Transverse colon (tissue), 4 donors: ENCODE data around the gene PAPPA. TPM values are rescaled to one million over a fixed set of nuclear protein-coding genes. Genes with fewer than 3 reads are reported as not detected.

ENCODE experiments used
- DNase-seq: peaks from one replicate; pipeline ENCODE4 v3.0.0-alpha.2; 2019
- H3K27ac ChIP-seq, 4 donors: fragments of 200-600 bp; sonication (generic); 2 replicates each; pipeline ENCODE4 v1.5.1; 2016 to 2018; ENCODE audit warnings: inconsistent platforms in 4 of 4
- H3K27me3 ChIP-seq: fragments of 200-600 bp; sonication (generic); 2 replicates; pipeline ENCODE4 v1.5.1; 2017; ENCODE audit warnings: inconsistent platforms
- H3K36me3 ChIP-seq, 4 donors: fragments of 200-600 bp; sonication (generic); 2 replicates each; pipeline ENCODE4 v1.5.1; 2017 to 2019; ENCODE audit warnings: inconsistent platforms in 4 of 4
- H3K4me1 ChIP-seq, 4 donors: fragments of 200-600 bp; sonication (generic); 2 replicates each; pipeline ENCODE4 v1.5.1; 2017 to 2020; ENCODE audit warnings: inconsistent platforms in 4 of 4
- H3K4me3 ChIP-seq, 4 donors: fragments of 200-600 bp; sonication (generic); 1 replicate in 1 of 4; 2 replicates in 3 of 4; pipeline versions ENCODE4 v1.5.1 to v1.6.1; 2017 to 2019; ENCODE audit warnings: inconsistent platforms in 4 of 4
- H3K9me3 ChIP-seq, 2 donors: fragments of 200-600 bp; sonication (generic); 2 replicates each; pipeline ENCODE4 v1.5.1; 2017 to 2019; ENCODE audit warnings: inconsistent platforms in 2 of 2
- EP300 ChIP-seq: sonication (generic); formaldehyde crosslinking; IDR thresholded peaks from one replicate; pipeline ENCODE4 v1.6.1; 2017; ENCODE audit warnings: antibody characterized with exemption, low read depth
- POLR2A ChIP-seq: fragments of 450-650 bp; IDR thresholded peaks from one replicate; pipeline ENCODE4 v1.6.1; 2016; ENCODE audit warnings: antibody characterized with exemption, mild to moderate bottlenecking, moderate library complexity
- POLR2AphosphoS5 ChIP-seq, 3 donors: sonication (generic); formaldehyde crosslinking; IDR thresholded peaks; one replicate each; pipeline ENCODE4 v1.6.1; 2016; ENCODE audit warnings: antibody characterized with exemption in 3 of 3
- WGBS, 2 donors: methylation state at CpG; one replicate each; pipeline ENCODE4 v1.1.5; 2018; ENCODE audit warnings: low coverage in 1 of 2; 5-methylcytosine and 5-hydroxymethylcytosine counted together
- in situ Hi-C, 4 donors: fragments of 200-750 bp; cut with MboI; loops; one replicate each; pipeline versions ENCODE4 v1.15.0 to v1.15.1; 2017; ENCODE audit warnings: low sequenced_read_pairs in 3 of 4, low pct_ligation_motif_present in 1 of 4, low pct_unique_long_range_greater_than_20kb in 1 of 4
- intact Hi-C: fragments of 100-400 bp; cut with DNase I; formaldehyde crosslinking; loops from one replicate; pipeline ENCODE4 v1.15.1; 2023; ENCODE audit warnings: low total_unique reads
- total RNA-seq, 4 donors: library from RNA; depleted of rRNA; stranded (reverse); fragments of >200 nt; gene quantifications; one replicate each; pipeline ENCODE4 v1.1.0, GENCODE V29; 2016
- TF ChIP-seq, protein P1 (sequence below), 5 experiments: fragments of 200-600 bp in 3 of 5; fragments of 450-650 bp in 2 of 5; sonication (generic) in 3 of 5; IDR thresholded peaks; 1 replicate in 2 of 5; 2 replicates in 3 of 5; pipeline ENCODE4 v1.5.1; 2016 to 2017; ENCODE audit warnings: antibody characterized with exemption in 5 of 5, inconsistent platforms in 3 of 5, mild to moderate bottlenecking in 2 of 5, moderate library complexity in 1 of 5

PAPPA gene
- total RNA-seq, 4 donors from 2014 or later, result 0.37 to 4.4 (median 1.4) TPM

DNA sequence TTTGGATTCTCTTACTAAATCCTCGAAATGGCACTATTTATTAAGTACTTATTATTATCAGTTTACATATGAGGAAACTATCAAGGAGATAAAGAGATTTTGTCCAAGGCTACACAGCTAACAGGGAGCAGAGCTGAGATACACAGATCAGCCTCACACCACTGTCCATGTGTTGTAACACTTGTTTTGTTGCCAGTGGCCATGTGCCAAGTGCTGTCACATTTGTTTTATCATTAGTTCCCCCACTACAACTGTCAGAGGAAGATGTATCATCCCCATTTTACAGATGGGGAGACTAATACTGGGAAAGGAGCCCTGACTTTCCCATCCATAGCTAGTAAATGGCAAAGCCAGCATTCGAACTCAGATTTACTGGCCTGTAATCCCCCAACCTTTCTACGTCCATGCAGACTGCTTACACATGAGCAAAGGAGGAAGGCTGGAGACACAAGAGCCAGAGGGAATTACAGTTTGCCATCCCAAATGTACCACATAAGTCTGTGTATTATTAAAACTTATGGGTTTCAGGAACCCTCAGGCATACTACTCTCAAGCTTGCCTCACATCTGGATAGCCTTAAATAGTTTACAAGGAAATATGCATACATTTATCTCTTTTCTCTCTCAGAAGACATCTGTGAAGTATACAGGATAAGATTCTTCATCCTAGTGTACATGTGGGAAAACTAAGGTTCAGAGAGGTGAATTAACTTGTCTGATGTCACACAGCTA, 25.1 kb downstream of the PAPPA start:
- Histone ChIP-seq H3K27me3 (no peaks in the 10 kb centered on the region), H3K4me3 (no peak overlapping the region), H3K27ac (no peak overlapping the region), H3K9me3 (no peaks in the 10 kb centered on the region), H3K4me1 (no peaks in the 10 kb centered on the region), H3K36me3 (no peaks in the 10 kb centered on the region)
- in situ Hi-C loops, result no loop called here
- TF ChIP-seq, protein P1, sequence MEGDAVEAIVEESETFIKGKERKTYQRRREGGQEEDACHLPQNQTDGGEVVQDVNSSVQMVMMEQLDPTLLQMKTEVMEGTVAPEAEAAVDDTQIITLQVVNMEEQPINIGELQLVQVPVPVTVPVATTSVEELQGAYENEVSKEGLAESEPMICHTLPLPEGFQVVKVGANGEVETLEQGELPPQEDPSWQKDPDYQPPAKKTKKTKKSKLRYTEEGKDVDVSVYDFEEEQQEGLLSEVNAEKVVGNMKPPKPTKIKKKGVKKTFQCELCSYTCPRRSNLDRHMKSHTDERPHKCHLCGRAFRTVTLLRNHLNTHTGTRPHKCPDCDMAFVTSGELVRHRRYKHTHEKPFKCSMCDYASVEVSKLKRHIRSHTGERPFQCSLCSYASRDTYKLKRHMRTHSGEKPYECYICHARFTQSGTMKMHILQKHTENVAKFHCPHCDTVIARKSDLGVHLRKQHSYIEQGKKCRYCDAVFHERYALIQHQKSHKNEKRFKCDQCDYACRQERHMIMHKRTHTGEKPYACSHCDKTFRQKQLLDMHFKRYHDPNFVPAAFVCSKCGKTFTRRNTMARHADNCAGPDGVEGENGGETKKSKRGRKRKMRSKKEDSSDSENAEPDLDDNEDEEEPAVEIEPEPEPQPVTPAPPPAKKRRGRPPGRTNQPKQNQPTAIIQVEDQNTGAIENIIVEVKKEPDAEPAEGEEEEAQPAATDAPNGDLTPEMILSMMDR (IDR thresholded peaks at IDR 0.05), result no peak
- TF ChIP-seq EP300 (no peak), POLR2AphosphoS5 (IDR thresholded peaks at IDR 0.05) (no peak), POLR2A (no peak)
- no peak for DNase-seq
- WGBS, 2 donors, result 63 to 72% methylated on average over 3 of the region's 3 CpGs
- intact Hi-C loops, result no loop called here

DNA sequence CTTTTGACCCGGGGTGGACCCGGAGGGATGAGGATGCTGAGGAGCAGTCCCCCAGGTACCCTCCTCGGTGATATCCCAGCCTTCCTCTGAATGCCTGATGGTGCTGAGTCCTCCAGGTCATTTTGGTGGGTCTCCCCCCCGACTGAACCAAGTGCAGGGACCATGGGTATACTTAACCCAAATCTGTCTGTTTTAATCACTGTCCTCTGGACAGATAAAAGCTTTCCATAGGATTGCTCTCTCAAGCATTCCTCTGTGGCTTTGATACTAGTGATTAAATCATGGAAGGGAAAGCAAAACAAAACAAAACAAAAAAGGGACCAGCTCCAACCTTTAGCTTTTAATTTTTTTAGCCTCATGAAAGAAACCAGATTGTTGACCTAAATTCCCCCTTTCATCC, 26.0 kb downstream of the PAPPA start:
- Histone ChIP-seq H3K27me3 (no peaks in the 10 kb centered on the region), H3K36me3 (no peaks in the 10 kb centered on the region), H3K27ac (no peak overlapping the region), H3K4me3 (no peak overlapping the region), H3K9me3 (no peaks in the 10 kb centered on the region), H3K4me1 (no peaks in the 10 kb centered on the region)
- intact Hi-C loops (no loop called here), in situ Hi-C loops (no loop called here)
- no peak for TF ChIP-seq EP300
- TF ChIP-seq POLR2AphosphoS5 (IDR thresholded peaks at IDR 0.05), result no peak
- TF ChIP-seq, protein P1 (IDR thresholded peaks at IDR 0.05), result no peak
- no peak for TF ChIP-seq POLR2A
- DNase-seq, result no peak
- WGBS, 2 donors, result 60 to 78% methylated on average over 1 to 4 of the region's 4 CpGs

DNA sequence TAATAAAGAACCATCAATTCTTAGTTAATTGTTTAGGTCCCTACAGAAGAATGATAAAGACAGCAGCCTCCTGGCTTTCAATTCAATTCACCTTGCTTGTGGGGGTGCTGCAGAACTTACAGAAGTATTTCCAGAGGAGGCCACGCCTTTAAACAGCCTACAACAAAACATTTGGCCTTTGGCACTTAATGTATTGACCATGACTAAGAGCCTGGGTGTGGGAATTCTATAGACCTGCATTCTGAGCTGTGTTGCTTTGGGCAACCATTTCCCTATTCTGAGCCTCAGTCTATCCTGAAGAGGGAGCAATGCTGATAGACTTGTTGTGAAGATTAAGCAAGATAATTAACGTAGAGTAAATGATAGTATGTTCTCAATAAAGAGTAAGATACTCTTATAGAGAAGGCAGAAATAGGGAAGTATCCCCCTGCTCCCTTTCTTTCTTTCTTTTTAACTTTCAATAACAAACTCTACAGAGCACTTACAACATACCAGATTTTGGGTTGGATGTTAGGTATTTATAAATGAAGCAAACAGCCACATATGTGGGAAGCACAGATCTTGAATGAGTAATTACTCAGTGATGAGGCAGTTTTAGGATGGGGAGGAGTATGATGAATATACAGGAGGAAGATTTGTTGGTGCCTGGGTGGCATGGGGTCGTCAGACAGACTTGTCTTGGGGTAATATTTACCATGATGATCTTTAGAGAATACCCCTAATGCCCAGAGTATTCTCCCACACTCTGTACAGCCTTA, 28.4 kb downstream of the PAPPA start:
- 37 to 67% methylated on average over 2 to 3 of the region's 3 CpGs for WGBS, 2 donors
- Histone ChIP-seq H3K27me3 (no peaks in the 10 kb centered on the region), H3K4me3 (no peak overlapping the region), H3K9me3 (no peaks in the 10 kb centered on the region), H3K4me1 (no peaks in the 10 kb centered on the region), H3K27ac (no peak overlapping the region), H3K36me3 (no peaks in the 10 kb centered on the region)
- in situ Hi-C loops, result no loop called here
- intact Hi-C loops, result no loop called here
- no peak for DNase-seq
- TF ChIP-seq POLR2AphosphoS5 (IDR thresholded peaks at IDR 0.05), result no peak
- TF ChIP-seq, protein P1 (IDR thresholded peaks at IDR 0.05), result no peak
- TF ChIP-seq EP300, result no peak
- no peak for TF ChIP-seq POLR2A

GRCh38 chr9:116182876-116183275, 29.3 kb downstream of the PAPPA start:
- intact Hi-C loops, result no loop called here
- in situ Hi-C loops, result no loop called here
- no peaks in the 10 kb centered on the region for H3K36me3 ChIP-seq
- TF ChIP-seq, protein P1 (IDR thresholded peaks at IDR 0.05), result no peak
- no peak for TF ChIP-seq POLR2A
- TF ChIP-seq EP300, result no peak
- no peak for TF ChIP-seq POLR2AphosphoS5 (IDR thresholded peaks at IDR 0.05)
- H3K9me3 ChIP-seq, result no peaks in the 10 kb centered on the region
- no peak for DNase-seq
- H3K4me3 ChIP-seq, result no peak overlapping the region
- H3K27me3 ChIP-seq, result no peaks in the 10 kb centered on the region
- no peaks in the 10 kb centered on the region for H3K4me1 ChIP-seq
- H3K27ac ChIP-seq, result no peak overlapping the region
- WGBS, 2 donors, result 80% methylated on average over 1 to 5 of the region's 5 CpGs
